GM20000 (cell line): ENCODE data around the gene NEIL1.

Experiments
- DNase-seq: peaks from one replicate; pipeline ENCODE4 v3.0.0; 2012; ENCODE audit warnings: low spot score
- TF ChIP-seq, protein P1 (sequence below): IDR thresholded peaks from 2 replicates; pipeline ENCODE4 v1.5.1; 2012; ENCODE audit warnings: mild to moderate bottlenecking, control low read depth; ENCODE audit errors: extremely low read depth, missing control alignments

The NEIL1 gene

DNA sequence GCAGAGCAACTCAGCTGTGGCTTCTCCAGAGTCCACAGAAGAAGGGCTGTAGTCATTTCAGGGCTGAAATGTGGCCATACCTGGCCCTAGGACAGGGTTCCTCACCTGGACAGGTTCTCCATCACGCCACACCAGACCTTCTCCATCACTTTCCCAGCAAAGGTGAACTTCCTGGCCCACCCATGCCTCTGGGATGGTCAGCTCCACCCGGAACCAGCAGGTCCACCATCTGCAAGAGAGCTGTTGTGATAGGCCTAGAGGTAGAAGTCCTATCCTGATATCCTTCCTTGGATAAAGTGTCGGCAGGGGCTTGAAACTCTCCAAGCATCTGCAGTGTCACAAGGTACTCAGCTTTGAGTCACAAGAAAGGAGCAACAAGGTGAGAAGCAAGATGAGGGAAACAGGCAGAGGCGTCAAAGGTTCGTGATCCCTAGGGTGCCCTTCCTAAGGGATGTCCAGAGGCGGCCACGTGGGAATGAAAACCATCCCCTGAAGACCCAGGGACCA, 20.6 kb downstream of the NEIL1 start:
- DNase-seq, result no peak
- TF ChIP-seq, protein P1, sequence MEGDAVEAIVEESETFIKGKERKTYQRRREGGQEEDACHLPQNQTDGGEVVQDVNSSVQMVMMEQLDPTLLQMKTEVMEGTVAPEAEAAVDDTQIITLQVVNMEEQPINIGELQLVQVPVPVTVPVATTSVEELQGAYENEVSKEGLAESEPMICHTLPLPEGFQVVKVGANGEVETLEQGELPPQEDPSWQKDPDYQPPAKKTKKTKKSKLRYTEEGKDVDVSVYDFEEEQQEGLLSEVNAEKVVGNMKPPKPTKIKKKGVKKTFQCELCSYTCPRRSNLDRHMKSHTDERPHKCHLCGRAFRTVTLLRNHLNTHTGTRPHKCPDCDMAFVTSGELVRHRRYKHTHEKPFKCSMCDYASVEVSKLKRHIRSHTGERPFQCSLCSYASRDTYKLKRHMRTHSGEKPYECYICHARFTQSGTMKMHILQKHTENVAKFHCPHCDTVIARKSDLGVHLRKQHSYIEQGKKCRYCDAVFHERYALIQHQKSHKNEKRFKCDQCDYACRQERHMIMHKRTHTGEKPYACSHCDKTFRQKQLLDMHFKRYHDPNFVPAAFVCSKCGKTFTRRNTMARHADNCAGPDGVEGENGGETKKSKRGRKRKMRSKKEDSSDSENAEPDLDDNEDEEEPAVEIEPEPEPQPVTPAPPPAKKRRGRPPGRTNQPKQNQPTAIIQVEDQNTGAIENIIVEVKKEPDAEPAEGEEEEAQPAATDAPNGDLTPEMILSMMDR, result no peak

DNA sequence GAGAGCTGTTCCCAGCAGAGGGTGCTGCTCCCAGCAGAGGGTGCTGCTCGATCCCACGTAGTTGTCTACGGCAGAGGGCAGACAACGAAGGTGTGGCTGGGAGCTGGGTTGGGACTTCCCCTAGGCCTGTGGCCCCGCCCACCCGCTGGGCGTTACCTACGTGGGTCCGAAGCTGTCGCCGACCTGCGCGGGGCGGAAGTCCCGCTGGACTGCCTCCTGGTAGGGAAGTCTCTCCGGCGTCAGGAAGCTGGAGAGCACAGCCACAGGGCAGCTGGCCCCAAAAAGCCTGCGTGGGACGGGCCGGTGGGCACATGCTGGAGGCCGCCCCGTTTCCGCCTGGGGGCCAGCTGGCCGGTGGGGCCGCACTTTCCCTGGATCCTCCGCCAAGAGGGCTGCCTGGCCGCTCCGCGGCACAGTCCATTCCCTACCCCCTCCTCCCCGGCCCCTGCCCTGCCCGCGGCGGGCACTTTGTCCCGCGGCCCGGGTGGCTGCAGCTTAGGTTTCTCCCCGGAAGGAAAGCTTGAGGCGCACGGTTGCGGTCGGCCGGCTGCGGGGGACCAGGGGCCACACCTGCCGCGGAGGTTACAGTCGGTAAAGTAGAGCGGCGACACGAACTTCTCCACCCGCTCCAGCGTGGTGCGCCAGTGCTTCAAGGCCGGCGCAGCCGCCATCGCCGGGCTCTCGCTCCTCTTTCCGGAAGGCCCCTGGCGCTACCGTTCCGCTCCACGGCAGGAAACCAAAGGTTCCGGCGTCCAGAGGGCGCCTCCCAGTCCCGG, 21.3 kb downstream of the NEIL1 start, which contains the start of gene MAN2C1:
TSS of gene MAN2C1 (minus strand) at position 695 of the 776 bp plus-strand sequence. CDS start at position 671, 24 bp downstream.
- TF ChIP-seq, protein P1, result peak; percentile 73
- DNase-seq, result peak; percentile 97

DNA sequence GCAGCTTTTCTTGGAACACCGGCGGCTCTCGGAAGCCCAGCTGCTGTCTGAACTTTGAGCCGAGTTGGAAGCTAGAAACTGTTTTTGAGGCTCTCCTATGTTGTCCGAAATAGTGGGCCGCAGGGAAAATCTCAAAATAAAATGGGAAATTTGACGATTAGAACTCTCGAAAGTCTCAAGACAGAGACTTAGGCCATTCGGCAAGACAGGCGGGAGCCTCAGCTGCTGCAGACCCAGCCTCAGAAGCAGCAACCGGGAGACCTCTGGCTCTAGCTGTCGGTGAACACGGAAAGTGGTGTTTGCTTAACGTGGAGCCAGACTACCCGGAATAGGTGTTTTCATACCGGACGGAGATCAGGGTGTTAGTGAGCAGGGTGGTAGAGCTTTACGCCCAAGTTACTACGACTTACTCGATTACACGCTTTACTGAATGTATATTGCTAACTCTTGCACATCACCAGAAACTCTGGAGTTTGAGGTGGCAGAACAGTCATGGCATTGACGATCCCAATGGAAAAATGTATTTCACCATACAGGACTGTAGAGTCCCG, 21.9 kb downstream of the NEIL1 start:
- no peak for DNase-seq
- TF ChIP-seq, protein P1, result no peak

DNA sequence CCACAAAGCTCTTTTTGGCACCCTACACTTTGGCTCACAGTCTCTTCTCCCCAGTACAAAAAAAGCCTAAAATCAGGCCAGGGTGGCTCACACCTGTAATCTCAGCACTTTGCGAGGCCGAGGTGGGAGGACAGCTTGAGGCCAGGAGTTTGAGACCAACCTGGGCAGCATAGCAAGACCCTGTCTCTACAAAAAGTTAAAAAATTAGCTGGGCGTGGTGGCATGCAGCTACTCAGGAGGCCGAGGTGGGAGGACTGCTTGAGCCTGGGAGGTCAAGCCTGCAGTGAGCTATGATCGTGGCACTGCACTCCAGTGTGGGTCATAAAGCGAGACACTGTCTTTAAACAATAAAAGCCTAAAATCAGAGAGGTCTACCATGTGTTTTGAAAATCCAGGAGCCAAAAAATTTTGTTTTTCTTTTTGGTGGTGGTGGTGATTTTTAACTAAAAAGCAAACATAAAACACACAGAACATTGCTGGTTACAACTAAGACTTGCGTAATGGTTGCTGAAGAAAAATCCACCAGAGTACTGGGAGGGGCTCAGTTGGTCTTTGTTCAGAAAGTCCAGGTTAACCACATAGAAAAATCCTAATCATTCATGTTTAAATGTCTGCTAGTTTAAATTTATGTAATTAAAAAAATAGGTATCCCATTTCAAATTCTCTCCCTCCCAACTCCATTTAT, 23.2 kb downstream of the NEIL1 start:
- no peak for DNase-seq
- TF ChIP-seq, protein P1, result no peak

DNA sequence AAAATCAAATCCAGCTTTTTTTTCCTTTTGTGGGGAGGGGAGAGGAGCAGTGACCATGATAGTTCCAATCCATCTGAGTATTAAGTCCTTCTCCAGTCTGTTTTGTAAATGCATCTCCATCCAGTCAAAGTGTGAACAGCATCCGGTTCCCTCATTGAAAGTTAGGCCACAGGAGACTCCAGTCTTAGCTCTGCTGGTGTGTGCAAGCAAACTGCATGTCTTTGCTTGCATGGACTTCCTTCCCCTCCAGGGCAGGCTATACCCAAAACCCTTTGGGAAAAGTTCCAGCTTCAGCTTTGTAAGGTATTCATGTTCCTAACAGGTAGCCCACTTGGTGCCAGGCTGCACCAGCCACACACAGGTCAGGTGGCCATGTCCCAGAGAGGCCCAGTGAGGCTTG, 24.6 kb downstream of the NEIL1 start:
- DNase-seq, result no peak
- TF ChIP-seq, protein P1, result no peak

DNA sequence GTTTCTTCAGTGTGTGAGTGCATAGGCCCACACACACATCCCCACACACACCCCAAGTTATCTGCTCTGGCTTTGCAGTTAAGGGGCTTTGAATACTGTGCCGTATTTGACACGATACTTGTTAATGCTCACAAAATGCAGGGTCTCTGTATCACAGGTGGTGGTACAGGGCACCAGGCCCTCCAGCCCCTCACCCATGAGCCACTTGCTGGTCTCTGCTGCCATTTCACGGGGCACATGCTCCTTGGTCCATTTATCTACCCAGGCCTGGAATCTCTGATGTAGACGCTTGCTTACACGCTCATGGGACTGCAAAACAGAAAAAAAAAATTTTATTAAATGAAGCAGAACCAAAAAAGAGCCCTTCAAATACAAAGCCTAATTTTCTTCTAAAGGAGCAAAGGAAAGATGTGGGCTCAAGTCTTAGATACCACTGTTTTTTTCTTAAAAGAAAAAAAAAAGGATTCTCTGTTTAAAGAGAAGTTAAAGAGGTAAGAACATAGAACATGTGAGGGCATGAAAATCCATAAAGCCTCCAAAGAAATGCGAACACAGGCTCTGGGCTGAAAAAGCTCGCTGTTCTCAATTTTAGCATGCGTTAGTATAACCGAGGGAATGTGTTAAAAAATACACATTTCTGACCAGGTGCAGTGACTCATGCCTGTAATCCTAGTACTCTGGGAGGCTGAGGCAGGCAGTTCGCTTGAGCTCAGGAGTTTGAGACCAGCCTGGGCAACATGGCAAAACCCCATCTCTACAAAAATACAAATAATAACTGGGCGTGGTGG, 25.3 kb downstream of the NEIL1 start:
- DNase-seq, result no peak
- TF ChIP-seq, protein P1, result no peak
